OCI-LY3 (cell line): ENCODE data around the gene RASD1.

Experiments
- EZH2phosphoT487 ChIP-seq: fragments of 200-600 bp; shearing (Covaris generic); IDR thresholded peaks from 2 replicates; pipeline ENCODE4 v1.6.1; 2018; ENCODE audit warnings: antibody characterized with exemption, mixed run types, low read depth
- TF ChIP-seq, protein P1 (sequence below): fragments of 200-600, 300-600 bp; sonication (generic); IDR thresholded peaks from 2 replicates; pipeline ENCODE4 v1.5.1; 2014; ENCODE audit warnings: antibody characterized with exemption, low read length, low read depth

DNA sequence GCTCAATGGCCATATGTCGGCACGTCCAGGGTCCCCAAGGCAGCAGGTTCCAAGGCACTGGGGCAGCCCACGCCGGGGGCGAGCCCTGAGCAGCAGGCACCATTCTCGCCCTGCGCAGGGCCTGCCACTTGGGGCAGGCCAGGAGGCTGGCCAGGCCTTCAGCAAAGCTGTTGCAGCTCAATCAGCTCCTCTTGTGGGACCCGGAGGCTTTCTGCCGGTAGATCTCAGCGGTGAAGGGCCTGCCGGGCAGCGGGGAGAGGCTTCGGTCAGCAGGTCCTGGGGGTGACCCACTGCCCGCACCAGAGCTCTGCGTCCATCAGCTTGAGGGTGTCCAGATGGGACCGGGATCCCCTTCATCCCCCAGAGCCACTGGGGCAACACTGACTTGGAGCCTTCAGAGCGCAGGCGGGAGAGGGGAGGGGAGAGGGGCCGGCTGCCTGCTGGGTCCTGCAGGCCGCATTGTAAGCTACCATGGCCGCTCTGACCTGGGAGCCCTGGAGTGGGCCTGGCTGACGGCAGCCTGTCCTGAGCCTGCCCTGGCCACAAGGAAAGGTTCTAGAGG lies 9.5 kb upstream of the RASD1 start:
- TF ChIP-seq, protein P1, sequence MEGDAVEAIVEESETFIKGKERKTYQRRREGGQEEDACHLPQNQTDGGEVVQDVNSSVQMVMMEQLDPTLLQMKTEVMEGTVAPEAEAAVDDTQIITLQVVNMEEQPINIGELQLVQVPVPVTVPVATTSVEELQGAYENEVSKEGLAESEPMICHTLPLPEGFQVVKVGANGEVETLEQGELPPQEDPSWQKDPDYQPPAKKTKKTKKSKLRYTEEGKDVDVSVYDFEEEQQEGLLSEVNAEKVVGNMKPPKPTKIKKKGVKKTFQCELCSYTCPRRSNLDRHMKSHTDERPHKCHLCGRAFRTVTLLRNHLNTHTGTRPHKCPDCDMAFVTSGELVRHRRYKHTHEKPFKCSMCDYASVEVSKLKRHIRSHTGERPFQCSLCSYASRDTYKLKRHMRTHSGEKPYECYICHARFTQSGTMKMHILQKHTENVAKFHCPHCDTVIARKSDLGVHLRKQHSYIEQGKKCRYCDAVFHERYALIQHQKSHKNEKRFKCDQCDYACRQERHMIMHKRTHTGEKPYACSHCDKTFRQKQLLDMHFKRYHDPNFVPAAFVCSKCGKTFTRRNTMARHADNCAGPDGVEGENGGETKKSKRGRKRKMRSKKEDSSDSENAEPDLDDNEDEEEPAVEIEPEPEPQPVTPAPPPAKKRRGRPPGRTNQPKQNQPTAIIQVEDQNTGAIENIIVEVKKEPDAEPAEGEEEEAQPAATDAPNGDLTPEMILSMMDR: no peak
- no peak for TF ChIP-seq EZH2phosphoT487
